DMS 273 treated with DMSO at 0.1 percent for 48 hours (cell line): Measurements from ENCODE around the gene PDE4D.

Experiments used
- DNase-seq: peaks from one replicate; lab custom pipeline; 2025; lab: John Stamatoyannopoulos, UW

The PDE4D gene

DNA sequence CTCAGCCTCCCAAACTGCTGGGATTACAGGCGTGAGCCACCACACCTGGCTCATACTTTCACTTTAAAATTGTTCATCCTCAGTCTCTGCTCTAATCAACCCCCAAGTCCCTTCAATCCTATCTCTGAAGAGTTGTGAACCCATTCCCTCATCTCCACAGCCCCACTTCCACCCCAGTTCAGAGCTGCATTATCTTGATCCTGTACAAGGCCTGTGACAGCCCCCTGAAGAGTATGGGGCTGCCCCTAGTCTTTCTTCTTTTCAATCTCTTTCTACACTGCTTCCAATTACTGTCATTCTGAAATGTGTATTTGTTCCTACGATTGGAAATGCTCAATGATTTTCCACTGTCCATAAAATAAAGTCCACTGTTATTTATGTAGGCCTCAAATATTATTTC, 722.4 kb downstream of the PDE4D start:
- DNase-seq = no peak

DNA sequence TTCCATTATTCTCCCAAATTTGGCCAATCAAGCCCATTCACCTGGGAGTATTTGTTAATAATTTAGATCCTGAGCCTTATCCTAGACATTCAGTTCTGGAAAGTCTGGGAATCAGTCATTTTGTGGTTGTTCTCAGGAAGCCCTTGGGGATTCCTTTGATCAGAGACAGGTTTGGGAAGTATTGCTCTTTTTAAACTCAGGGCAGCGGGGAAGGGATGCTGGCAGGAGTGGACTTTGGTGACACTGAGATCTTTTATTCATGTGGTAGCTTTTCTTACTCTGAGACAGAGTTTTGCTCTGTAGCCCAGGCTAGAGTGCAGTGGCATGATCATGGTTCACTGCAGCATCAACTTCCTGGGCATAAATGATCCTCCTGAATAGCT, 723.8 kb downstream of the PDE4D start:
- DNase-seq = no peak

GRCh38 chr5:59169081-59169767, 724.3 kb downstream of the PDE4D start:
- no peak for DNase-seq

GRCh38 chr5:59168067-59168466, 725.5 kb downstream of the PDE4D start:
- no peak for DNase-seq

GRCh38 chr5:59164041-59164830, 729.3 kb downstream of the PDE4D start:
- DNase-seq = no peak

GRCh38 chr5:59161221-59162105, 732.1 kb downstream of the PDE4D start:
- DNase-seq = no peak

- no peak for DNase-seq
Measured at GRCh38 chr5:59158637-59159391, 734.7 kb downstream of the PDE4D start.

GRCh38 chr5:59158165-59158564, 735.4 kb downstream of the PDE4D start:
- DNase-seq = no peak

DNA sequence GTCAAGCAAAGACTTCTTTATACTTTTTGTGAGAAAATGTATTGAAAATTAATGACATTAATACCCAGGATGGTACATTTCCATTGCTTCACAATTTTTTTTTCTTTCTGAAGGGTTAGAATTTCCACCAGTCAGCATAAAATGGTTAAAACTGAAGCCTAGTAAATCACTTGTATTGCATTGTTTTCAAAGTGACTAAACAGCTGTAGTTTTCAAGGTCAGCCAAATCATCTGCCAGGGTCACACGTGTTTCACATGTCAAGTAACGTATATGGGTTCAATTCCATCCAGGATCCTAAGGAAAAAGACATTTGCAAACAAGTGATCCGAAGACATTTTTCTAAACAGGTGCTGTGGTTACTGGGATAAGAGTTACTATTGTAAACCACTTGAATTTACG, 736.5 kb downstream of the PDE4D start:
- DNase-seq = no peak

DNA sequence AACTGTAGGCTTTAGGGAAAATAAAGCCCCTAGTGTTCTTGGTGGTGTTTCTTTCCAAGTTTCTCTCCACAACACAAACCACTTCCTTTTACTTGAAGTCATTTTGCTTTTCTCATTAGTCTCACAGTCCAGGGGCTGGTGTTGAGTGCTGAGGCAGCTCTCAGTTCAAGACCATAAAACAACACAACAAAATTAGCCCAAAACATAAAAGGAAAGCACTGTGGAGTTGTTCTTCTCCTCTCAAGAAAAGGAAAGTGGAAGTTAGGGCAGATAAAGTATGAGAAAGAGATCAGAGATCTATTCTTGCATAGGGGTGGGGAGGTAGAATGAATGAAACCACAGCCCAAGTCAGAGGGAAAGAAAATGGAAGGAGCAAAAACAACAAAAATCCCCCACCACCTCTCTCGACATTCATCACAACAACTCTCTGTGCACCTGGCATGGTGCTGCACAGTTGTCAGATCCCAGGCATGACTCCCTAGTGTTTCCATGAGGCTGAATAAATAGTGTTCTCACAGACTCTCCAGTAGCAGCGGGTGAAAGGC, 740.8 kb downstream of the PDE4D start:
- DNase-seq = no peak

GRCh38 chr5:59151162-59151889, 742.2 kb downstream of the PDE4D start:
- no peak for DNase-seq

- DNase-seq = no peak
Measured at GRCh38 chr5:59149827-59150226, 743.7 kb downstream of the PDE4D start.

GRCh38 chr5:59149271-59149670, 744.3 kb downstream of the PDE4D start:
- DNase-seq = no peak

DNA sequence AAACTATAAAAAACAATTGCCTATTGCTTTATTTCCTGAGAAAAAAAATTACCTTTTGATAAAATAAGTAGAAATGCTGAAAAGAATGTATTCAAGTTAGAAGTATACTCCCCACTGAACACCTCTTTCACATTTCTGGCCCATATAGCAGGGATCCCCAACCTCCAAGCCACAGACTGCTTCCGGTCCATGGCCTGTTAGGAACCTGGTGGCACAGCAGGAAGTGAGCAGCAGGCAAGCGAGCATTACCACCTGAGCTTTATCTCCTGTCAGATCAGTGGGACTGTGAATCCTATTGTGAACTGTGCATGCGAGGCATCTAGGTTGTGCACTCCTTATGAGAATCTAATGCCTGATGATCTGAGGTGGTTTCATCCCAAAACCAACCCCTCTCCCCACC, 746.8 kb downstream of the PDE4D start:
- DNase-seq = no peak

DNA sequence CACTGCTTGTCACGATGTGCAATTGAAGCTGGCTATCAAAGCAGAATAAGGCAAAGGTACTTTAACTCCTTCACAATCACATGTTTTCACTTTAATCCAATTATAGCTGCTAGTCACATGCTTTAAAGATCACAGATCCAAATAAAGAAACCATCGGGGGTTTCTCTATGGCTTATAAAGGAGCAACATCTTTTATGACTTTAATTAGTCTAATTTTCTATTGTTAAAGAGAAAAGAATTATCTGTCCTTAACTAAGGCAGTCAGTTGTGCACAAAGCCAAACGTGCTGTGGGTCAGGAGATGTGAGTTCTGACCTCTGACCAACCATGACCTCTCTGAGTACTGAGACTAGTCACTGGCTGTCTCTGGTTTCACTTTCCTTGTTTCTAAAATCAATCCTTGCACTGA, 749.6 kb downstream of the PDE4D start:
- no peak for DNase-seq

DNA sequence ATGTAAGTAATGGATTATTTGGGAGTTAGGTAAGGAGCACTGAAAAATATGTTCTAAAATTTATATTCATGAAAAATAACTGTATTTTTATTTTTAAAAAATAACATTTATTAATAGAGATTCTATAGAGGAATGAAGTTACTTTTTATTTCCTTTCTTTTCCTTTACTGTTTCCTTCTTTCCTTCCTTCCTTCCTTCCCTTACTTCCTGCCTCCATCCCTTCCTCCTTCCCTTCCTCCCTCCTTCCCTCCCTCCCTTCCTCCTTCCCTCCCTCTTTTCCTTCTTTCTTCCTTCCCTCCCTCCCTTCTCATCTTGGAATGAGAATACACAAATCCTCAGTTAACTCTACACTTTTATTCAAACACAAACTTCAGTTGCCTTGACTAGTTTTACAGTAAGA, 750.6 kb downstream of the PDE4D start:
- no peak for DNase-seq

GRCh38 chr5:59142138-59142537, 751.4 kb downstream of the PDE4D start:
- DNase-seq = no peak

GRCh38 chr5:59140133-59140532, 753.4 kb downstream of the PDE4D start:
- DNase-seq = no peak

DNA sequence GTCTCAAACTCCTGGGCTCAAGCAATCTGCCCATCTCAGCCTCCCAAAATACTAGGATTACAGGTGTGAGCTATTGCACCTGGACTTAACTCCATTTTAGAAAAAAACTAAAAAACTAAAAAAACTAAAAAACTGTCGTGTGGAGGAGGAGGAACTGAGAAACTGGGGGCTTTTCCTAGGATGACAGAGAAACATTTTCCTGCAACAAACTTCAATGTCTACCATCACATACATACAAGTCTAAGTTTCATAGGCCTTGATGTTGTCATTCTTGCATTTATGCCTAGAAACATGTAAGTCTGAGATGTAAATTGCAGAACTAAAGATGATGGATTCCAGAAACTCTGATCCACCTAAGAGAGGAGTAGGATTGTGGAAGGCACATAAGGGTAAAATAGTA, 753.8 kb downstream of the PDE4D start:
- no peak for DNase-seq

GRCh38 chr5:59138509-59138908, 755.0 kb downstream of the PDE4D start:
- DNase-seq = no peak

- DNase-seq = no peak
Measured at GRCh38 chr5:59137846-59138245, 755.7 kb downstream of the PDE4D start.
